Breast epithelium (tissue), 4 donors: ENCODE data around the gene NCR2. TPM values are rescaled to one million over a fixed set of nuclear protein-coding genes. Genes with fewer than 3 reads are reported as not detected.
"Not testable (repeated sequence)": the region's sequence is repeated elsewhere in the genome, so short reads cannot be mapped to it uniquely, and the experiment has no call there.

Experiments
- DNase-seq, 2 donors: peaks; one replicate each; pipeline ENCODE4 v3.0.0-alpha.2; 2019; ENCODE audit warnings: low spot score in 2 of 2
- H3K27ac ChIP-seq, 2 donors: fragments of 200-600 bp; sonication (generic) in 1 of 2; one replicate each; pipeline ENCODE4 v1.5.1; 2016 to 2019; ENCODE audit warnings: mild to moderate bottlenecking in 1 of 2
- H3K27me3 ChIP-seq, 2 donors: fragments of 200-600 bp; sonication (generic) in 1 of 2; one replicate each; pipeline versions ENCODE4 v1.5.1 to v1.6.0; 2017 to 2019; ENCODE audit warnings: control low read depth in 1 of 2, mild to moderate bottlenecking in 1 of 2
- H3K36me3 ChIP-seq: fragments of 200-600 bp; one replicate; pipeline ENCODE4 v1.5.1; 2019
- H3K4me1 ChIP-seq, 2 donors: fragments of 200-600 bp; sonication (generic); one replicate each; pipeline ENCODE4 v1.5.1; 2016 to 2019; ENCODE audit warnings: control low read depth in 1 of 2
- H3K4me3 ChIP-seq, 3 donors: fragments of 200-600 bp; sonication (generic); 1 replicate in 2 of 3; 2 replicates in 1 of 3; pipeline ENCODE4 v1.5.1; 2016 to 2019; ENCODE audit warnings: mild to moderate bottlenecking in 3 of 3, moderate library complexity in 2 of 3
- H3K9me3 ChIP-seq, 2 donors: fragments of 200-600 bp; sonication (generic) in 1 of 2; one replicate each; pipeline ENCODE4 v1.5.1; 2016 to 2019; ENCODE audit warnings: control low read depth in 1 of 2
- CTCF ChIP-seq, 3 donors: fragments of 450-650 bp; IDR thresholded peaks; one replicate each; pipeline ENCODE4 v1.5.1; 2016 to 2017; ENCODE audit warnings: antibody characterized with exemption in 3 of 3, mild to moderate bottlenecking in 3 of 3, moderate library complexity in 3 of 3
- POLR2A ChIP-seq: fragments of 450-650 bp; IDR thresholded peaks from one replicate; pipeline ENCODE4 v1.6.1; 2016; ENCODE audit warnings: antibody characterized with exemption, mild to moderate bottlenecking, moderate library complexity
- POLR2AphosphoS5 ChIP-seq, 3 donors: sonication (generic); formaldehyde crosslinking; IDR thresholded peaks; one replicate each; pipeline ENCODE4 v1.6.1; 2017; ENCODE audit warnings: antibody characterized with exemption in 3 of 3
- intact Hi-C: fragments of 100-400 bp; cut with DNase I; formaldehyde crosslinking; loops from one replicate; pipeline ENCODE4 v1.15.1; 2023; ENCODE audit warnings: low total_unique reads
- total RNA-seq, 3 donors: library from RNA; depleted of rRNA; stranded (reverse); fragments of >200 nt; gene quantifications; one replicate each; pipeline ENCODE4 v1.1.0, GENCODE V29; 2016

Gene NCR2
- total RNA-seq, 3 donors from 2014 or later = not detected

GRCh38 chr6:41291717-41292116 is 43.7 kb upstream of the NCR2 start:
- Histone ChIP-seq H3K4me1 (no peaks in the 10 kb centered on the region), H3K36me3 (no peaks in the 10 kb centered on the region), H3K27ac (no peak overlapping the region), H3K4me3 (no peak overlapping the region), H3K27me3 (no peaks in the 10 kb centered on the region), H3K9me3 (no peaks in the 10 kb centered on the region)
- TF ChIP-seq CTCF (IDR thresholded peaks at IDR 0.05) (no peak), POLR2A (no peak), POLR2AphosphoS5 (IDR thresholded peaks at IDR 0.05) (no peak)
- intact Hi-C loops = no loop called here
- no peak for DNase-seq

- intact Hi-C loops = no loop called here
- Histone ChIP-seq H3K4me3 (no peak overlapping the region), H3K27me3 (no peaks in the 10 kb centered on the region), H3K27ac (no peak overlapping the region), H3K9me3 (no peaks in the 10 kb centered on the region), H3K4me1 (no peaks in the 10 kb centered on the region), H3K36me3 (no peaks in the 10 kb centered on the region)
- DNase-seq = no peak
- no peak for TF ChIP-seq CTCF (IDR thresholded peaks at IDR 0.05)
- no peak for TF ChIP-seq POLR2AphosphoS5 (IDR thresholded peaks at IDR 0.05)
- TF ChIP-seq POLR2A = no peak
Measured at GRCh38 chr6:41294214-41294872, 41.1 kb upstream of the NCR2 start.

GRCh38 chr6:41297248-41297647 is 38.2 kb upstream of the NCR2 start:
- not testable (repeated sequence) for H3K27me3 ChIP-seq, DNase-seq, H3K36me3 ChIP-seq, H3K4me3 ChIP-seq, H3K9me3 ChIP-seq, H3K27ac ChIP-seq, H3K4me1 ChIP-seq
- intact Hi-C loops = loop anchor here (1.0 kb wide), 1 partner anchor 36 kb away; no protein-coding TSS in a partner anchor

- no peak for DNase-seq
- Histone ChIP-seq H3K27me3 (no peaks in the 10 kb centered on the region), H3K36me3 (no peaks in the 10 kb centered on the region), H3K27ac (no peak overlapping the region), H3K4me1 (no peaks in the 10 kb centered on the region), H3K4me3 (no peak overlapping the region), H3K9me3 (no peaks in the 10 kb centered on the region)
- intact Hi-C loops = no loop called here
- TF ChIP-seq POLR2AphosphoS5 (IDR thresholded peaks at IDR 0.05) (no peak), POLR2A (no peak), CTCF (IDR thresholded peaks at IDR 0.05) (no peak)
Measured at GRCh38 chr6:41298785-41299502, 36.5 kb upstream of the NCR2 start.

- Histone ChIP-seq H3K27me3 (no peaks in the 10 kb centered on the region), H3K9me3 (no peaks in the 10 kb centered on the region), H3K4me1 (no peaks in the 10 kb centered on the region), H3K4me3 (no peak overlapping the region), H3K36me3 (no peaks in the 10 kb centered on the region), H3K27ac (no peak overlapping the region)
- no peak for DNase-seq
- no peak for TF ChIP-seq POLR2AphosphoS5 (IDR thresholded peaks at IDR 0.05)
- no peak for TF ChIP-seq CTCF (IDR thresholded peaks at IDR 0.05)
- intact Hi-C loops = no loop called here
Measured at GRCh38 chr6:41302638-41303037, 32.8 kb upstream of the NCR2 start.
